ENCODE results near the gene HOGA1. TPM values are rescaled to one million over a fixed set of nuclear protein-coding genes. Genes with fewer than 3 reads are reported as not detected.

The HOGA1 gene
- total and polyA plus RNA-seq, 2 experiments from 2014 or later, result 0.15 TPM; not detected in 1

DNA sequence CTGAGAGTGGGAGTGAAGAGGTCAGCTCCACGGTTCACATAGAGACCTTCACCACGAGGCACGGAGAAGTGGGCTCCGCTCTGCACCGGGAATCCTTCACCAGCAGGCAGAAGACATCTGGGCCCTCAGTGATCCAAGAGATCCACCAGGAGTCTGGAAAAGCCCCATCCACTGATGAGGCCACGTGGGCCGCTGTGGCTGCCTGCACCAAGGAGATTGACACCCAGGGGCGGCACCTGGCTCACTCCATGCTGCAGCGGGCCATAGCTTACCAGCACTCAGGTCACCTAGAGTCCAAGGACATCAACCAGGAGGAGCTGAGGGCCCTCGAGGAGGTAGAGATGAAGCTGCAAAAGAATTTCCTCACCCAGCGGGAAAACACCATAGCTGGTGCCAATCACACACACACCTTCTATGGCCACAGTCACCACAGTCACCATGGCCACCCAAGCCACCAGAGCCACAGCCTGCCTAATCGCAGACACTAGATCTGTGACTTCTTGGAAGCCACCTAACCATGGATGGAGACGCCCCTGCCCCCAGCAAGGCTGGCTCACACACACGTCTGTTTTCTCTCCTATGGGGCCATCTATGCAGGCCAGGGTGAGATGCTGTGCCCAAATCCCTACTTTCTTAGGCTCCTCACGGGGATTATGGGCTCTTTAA, 6.0 kb downstream of the HOGA1 start (continued):
- TF ChIP-seq, protein P1, sequence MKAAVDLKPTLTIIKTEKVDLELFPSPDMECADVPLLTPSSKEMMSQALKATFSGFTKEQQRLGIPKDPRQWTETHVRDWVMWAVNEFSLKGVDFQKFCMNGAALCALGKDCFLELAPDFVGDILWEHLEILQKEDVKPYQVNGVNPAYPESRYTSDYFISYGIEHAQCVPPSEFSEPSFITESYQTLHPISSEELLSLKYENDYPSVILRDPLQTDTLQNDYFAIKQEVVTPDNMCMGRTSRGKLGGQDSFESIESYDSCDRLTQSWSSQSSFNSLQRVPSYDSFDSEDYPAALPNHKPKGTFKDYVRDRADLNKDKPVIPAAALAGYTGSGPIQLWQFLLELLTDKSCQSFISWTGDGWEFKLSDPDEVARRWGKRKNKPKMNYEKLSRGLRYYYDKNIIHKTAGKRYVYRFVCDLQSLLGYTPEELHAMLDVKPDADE (IDR thresholded peaks at IDR 0.05), result no peak
- TF ChIP-seq, protein P2, sequence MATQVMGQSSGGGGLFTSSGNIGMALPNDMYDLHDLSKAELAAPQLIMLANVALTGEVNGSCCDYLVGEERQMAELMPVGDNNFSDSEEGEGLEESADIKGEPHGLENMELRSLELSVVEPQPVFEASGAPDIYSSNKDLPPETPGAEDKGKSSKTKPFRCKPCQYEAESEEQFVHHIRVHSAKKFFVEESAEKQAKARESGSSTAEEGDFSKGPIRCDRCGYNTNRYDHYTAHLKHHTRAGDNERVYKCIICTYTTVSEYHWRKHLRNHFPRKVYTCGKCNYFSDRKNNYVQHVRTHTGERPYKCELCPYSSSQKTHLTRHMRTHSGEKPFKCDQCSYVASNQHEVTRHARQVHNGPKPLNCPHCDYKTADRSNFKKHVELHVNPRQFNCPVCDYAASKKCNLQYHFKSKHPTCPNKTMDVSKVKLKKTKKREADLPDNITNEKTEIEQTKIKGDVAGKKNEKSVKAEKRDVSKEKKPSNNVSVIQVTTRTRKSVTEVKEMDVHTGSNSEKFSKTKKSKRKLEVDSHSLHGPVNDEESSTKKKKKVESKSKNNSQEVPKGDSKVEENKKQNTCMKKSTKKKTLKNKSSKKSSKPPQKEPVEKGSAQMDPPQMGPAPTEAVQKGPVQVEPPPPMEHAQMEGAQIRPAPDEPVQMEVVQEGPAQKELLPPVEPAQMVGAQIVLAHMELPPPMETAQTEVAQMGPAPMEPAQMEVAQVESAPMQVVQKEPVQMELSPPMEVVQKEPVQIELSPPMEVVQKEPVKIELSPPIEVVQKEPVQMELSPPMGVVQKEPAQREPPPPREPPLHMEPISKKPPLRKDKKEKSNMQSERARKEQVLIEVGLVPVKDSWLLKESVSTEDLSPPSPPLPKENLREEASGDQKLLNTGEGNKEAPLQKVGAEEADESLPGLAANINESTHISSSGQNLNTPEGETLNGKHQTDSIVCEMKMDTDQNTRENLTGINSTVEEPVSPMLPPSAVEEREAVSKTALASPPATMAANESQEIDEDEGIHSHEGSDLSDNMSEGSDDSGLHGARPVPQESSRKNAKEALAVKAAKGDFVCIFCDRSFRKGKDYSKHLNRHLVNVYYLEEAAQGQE (IDR thresholded peaks at IDR 0.05; ENCODE audit: unreplicated experiment), result no peak
- TF ChIP-seq CREB1 (CRISPR knock-in tag; IDR thresholded peaks at IDR 0.05; ENCODE audit: low read depth) (no peak), JUNB (IDR thresholded peaks at IDR 0.05; ENCODE audit: unreplicated experiment) (no peak), NANOG (IDR thresholded peaks at IDR 0.05; ENCODE audit: borderline replicate concordance) (no peak)
- TF ChIP-seq, protein P3, sequence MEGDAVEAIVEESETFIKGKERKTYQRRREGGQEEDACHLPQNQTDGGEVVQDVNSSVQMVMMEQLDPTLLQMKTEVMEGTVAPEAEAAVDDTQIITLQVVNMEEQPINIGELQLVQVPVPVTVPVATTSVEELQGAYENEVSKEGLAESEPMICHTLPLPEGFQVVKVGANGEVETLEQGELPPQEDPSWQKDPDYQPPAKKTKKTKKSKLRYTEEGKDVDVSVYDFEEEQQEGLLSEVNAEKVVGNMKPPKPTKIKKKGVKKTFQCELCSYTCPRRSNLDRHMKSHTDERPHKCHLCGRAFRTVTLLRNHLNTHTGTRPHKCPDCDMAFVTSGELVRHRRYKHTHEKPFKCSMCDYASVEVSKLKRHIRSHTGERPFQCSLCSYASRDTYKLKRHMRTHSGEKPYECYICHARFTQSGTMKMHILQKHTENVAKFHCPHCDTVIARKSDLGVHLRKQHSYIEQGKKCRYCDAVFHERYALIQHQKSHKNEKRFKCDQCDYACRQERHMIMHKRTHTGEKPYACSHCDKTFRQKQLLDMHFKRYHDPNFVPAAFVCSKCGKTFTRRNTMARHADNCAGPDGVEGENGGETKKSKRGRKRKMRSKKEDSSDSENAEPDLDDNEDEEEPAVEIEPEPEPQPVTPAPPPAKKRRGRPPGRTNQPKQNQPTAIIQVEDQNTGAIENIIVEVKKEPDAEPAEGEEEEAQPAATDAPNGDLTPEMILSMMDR (conservative IDR thresholded peaks at IDR 0.05; ENCODE audit: low read depth in 2 of 2), result no peak

DNA sequence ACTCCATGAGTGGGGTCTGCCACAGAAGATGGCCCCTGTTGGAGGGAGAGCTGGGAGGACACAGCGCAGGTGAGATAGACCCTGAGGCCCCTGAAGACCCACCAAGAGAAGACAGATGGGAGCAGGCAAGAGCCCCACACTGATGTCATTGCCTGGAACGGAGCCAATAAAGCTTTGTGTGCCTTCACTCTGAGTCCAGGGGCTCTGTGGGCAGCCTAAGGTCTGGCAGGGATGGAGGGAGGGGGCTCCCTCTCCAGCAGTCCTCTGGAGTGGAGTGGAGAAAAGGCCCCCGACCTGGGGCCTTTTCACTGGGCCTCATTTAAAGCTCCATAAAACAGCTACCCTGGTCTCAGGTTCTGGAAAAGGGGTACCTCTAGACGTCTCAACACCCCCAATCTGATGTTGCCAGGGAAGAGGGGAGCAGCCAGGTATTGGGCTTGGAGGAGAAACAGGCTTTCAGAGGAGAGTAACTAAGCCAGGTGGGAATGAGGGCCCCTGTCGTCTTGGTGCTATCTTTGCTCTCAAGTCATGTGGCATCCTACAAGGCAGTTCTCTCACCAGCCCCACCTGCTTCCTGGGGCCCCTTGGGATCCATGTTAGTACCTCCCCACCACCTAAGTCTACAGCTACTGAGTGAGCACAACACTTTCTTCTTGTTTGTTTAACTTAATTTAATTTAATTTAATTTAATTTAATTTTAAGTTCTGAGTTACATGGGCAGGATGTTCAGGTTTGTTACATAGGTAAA, 6.7 kb downstream of the HOGA1 start:
- H3K9me3 Mint-ChIP-seq, result no peaks in the 10 kb centered on the region
- Histone ChIP-seq H3K79me2 (replicated peaks; ENCODE audit: insufficient read depth) (no peaks in the 10 kb centered on the region), H3K36me3 (ENCODE audit: insufficient read depth) (no peaks in the 10 kb centered on the region), H4K20me1 (replicated peaks; ENCODE audit: insufficient read depth) (no peaks in the 10 kb centered on the region), H3K9me2 (ENCODE audit: insufficient read depth) (0 out of 2 replicates have a peak, but pooled peaks cover 3% of the 10 kb centered on the region), H3K4me2 (no peak overlapping the region), H3K4me1 (ENCODE audit: insufficient read depth) (no peaks in the 10 kb centered on the region), H3K27me3 (ENCODE audit: insufficient read depth) (no peaks in the 10 kb centered on the region), H3F3A (replicated peaks; ENCODE audit: low read depth) (no peaks in the 10 kb centered on the region), H3K27ac (ENCODE audit: low read depth) (no peak overlapping the region), H3K4me3 (no peak overlapping the region), H2AFZ (no peak overlapping the region)
- no peak for ATAC-seq
- H3K4me1 Mint-ChIP-seq, result no peaks in the 10 kb centered on the region
- no peak overlapping the region for H3K27ac Mint-ChIP-seq
- no peaks in the 10 kb centered on the region for H3K36me3 Mint-ChIP-seq (ENCODE audit: low read depth)
- no peak for DNase-seq (ENCODE audit: low spot score)
- H3K27me3 Mint-ChIP-seq (ENCODE audit: insufficient read depth, low read depth, poor library complexity), result peaks cover 6% of the 10 kb centered on the region
- no peak overlapping the region for H3K4me3 Mint-ChIP-seq
- no peak for TF ChIP-seq CREB1 (CRISPR knock-in tag; IDR thresholded peaks at IDR 0.05; ENCODE audit: low read depth)
- TF ChIP-seq, protein P4, sequence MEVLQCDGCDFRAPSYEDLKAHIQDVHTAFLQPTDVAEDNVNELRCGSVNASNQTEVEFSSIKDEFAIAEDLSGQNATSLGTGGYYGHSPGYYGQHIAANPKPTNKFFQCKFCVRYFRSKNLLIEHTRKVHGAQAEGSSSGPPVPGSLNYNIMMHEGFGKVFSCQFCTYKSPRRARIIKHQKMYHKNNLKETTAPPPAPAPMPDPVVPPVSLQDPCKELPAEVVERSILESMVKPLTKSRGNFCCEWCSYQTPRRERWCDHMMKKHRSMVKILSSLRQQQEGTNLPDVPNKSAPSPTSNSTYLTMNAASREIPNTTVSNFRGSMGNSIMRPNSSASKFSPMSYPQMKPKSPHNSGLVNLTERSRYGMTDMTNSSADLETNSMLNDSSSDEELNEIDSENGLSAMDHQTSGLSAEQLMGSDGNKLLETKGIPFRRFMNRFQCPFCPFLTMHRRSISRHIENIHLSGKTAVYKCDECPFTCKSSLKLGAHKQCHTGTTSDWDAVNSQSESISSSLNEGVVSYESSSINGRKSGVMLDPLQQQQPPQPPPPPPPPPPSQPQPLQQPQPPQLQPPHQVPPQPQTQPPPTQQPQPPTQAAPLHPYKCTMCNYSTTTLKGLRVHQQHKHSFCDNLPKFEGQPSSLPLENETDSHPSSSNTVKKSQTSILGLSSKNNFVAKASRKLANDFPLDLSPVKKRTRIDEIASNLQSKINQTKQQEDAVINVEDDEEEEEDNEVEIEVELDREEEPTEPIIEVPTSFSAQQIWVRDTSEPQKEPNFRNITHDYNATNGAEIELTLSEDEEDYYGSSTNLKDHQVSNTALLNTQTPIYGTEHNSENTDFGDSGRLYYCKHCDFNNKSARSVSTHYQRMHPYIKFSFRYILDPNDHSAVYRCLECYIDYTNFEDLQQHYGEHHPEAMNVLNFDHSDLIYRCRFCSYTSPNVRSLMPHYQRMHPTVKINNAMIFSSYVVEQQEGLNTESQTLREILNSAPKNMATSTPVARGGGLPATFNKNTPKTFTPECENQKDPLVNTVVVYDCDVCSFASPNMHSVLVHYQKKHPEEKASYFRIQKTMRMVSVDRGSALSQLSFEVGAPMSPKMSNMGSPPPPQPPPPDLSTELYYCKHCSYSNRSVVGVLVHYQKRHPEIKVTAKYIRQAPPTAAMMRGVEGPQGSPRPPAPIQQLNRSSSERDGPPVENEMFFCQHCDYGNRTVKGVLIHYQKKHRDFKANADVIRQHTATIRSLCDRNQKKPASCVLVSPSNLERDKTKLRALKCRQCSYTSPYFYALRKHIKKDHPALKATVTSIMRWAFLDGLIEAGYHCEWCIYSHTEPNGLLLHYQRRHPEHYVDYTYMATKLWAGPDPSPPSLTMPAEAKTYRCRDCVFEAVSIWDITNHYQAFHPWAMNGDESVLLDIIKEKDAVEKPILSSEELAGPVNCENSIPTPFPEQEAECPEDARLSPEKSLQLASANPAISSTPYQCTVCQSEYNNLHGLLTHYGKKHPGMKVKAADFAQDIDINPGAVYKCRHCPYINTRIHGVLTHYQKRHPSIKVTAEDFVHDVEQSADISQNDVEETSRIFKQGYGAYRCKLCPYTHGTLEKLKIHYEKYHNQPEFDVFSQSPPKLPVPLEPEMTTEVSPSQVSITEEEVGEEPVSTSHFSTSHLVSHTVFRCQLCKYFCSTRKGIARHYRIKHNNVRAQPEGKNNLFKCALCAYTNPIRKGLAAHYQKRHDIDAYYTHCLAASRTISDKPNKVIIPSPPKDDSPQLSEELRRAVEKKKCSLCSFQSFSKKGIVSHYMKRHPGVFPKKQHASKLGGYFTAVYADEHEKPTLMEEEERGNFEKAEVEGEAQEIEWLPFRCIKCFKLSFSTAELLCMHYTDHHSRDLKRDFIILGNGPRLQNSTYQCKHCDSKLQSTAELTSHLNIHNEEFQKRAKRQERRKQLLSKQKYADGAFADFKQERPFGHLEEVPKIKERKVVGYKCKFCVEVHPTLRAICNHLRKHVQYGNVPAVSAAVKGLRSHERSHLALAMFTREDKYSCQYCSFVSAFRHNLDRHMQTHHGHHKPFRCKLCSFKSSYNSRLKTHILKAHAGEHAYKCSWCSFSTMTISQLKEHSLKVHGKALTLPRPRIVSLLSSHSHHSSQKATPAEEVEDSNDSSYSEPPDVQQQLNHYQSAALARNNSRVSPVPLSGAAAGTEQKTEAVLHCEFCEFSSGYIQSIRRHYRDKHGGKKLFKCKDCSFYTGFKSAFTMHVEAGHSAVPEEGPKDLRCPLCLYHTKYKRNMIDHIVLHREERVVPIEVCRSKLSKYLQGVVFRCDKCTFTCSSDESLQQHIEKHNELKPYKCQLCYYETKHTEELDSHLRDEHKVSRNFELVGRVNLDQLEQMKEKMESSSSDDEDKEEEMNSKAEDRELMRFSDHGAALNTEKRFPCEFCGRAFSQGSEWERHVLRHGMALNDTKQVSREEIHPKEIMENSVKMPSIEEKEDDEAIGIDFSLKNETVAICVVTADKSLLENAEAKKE (CRISPR knock-in tag; IDR thresholded peaks at IDR 0.05), result no peak

Data from GM23338 (cell line).